NOMO-1 treated with dmso at 0.1 percent for 144 hours (cell line): ENCODE data around the gene SPAG4.

Experiments
- DNase-seq: peaks from one replicate; lab custom pipeline; 2025; ENCODE audit not compliant: unreplicated experiment; lab: John Stamatoyannopoulos, UW

The SPAG4 gene

GRCh38 chr20:35619196-35620095 lies 3.8 kb downstream of the SPAG4 start:
- DNase-seq: no peak

- DNase-seq: no peak
Observed at GRCh38 chr20:35620818-35621559, 5.4 kb downstream of the SPAG4 start.

- no peak for DNase-seq
Observed at GRCh38 chr20:35621560-35621946, 5.9 kb downstream of the SPAG4 start.

GRCh38 chr20:35625584-35626385 lies 10.2 kb downstream of the SPAG4 start:
- DNase-seq: no peak

- DNase-seq: no peak
Observed at GRCh38 chr20:35626386-35627001, 10.9 kb downstream of the SPAG4 start.

GRCh38 chr20:35627121-35627520 lies 11.5 kb downstream of the SPAG4 start:
- no peak for DNase-seq

GRCh38 chr20:35629427-35630145 lies 14.0 kb downstream of the SPAG4 start:
- no peak for DNase-seq

- DNase-seq: no peak
Observed at GRCh38 chr20:35630636-35631035, 15.0 kb downstream of the SPAG4 start.

- DNase-seq: no peak
Observed at GRCh38 chr20:35632539-35633115, 17.0 kb downstream of the SPAG4 start.

- no peak for DNase-seq
Observed at GRCh38 chr20:35635652-35636051, 20.0 kb downstream of the SPAG4 start.

- DNase-seq: no peak
Observed at GRCh38 chr20:35636095-35636494, 20.5 kb downstream of the SPAG4 start.

- no peak for DNase-seq
Observed at GRCh38 chr20:35637276-35637675, 21.6 kb downstream of the SPAG4 start.

GRCh38 chr20:35638751-35639150 lies 23.1 kb downstream of the SPAG4 start:
- no peak for DNase-seq

GRCh38 chr20:35640724-35641123 lies 25.1 kb downstream of the SPAG4 start:
- DNase-seq: no peak

- no peak for DNase-seq
Observed at GRCh38 chr20:35641743-35642142, 26.1 kb downstream of the SPAG4 start.

GRCh38 chr20:35643045-35643444 lies 27.4 kb downstream of the SPAG4 start:
- no peak for DNase-seq

- no peak for DNase-seq
Observed at GRCh38 chr20:35644806-35645205, 29.2 kb downstream of the SPAG4 start.

GRCh38 chr20:35648836-35649235 lies 33.2 kb downstream of the SPAG4 start:
- DNase-seq: no peak

- no peak for DNase-seq
Observed at GRCh38 chr20:35650632-35651031, 35.0 kb downstream of the SPAG4 start.

GRCh38 chr20:35651958-35652357 lies 36.3 kb downstream of the SPAG4 start:
- DNase-seq: no peak
